Measurements from ENCODE around the gene HRAS. TPM values are rescaled to one million over a fixed set of nuclear protein-coding genes. Genes with fewer than 3 reads are reported as not detected.

Gene HRAS
- polyA plus RNA-seq, 1 experiment, result 44.7 TPM

- ChIA-PET CTCF (interaction anchor here (0.6 kb wide), 1 partner anchor 29 kb away, joined by 4 read pairs; no protein-coding TSS in a partner anchor), POLR2A (no interaction called here)
- no peak for TF ChIP-seq CTCF (IDR thresholded peaks at IDR 0.05; ENCODE audit: low read depth, low read length)
- no peak for DNase-seq (ENCODE audit: low read depth, low spot score)
- H3K27ac ChIP-seq (ENCODE audit: low read depth, low read length), result no peak overlapping the region
- H3K27me3 ChIP-seq (ENCODE audit: control insufficient read depth, insufficient read depth, low read length), result peaks cover 8% of the 10 kb centered on the region
- no peaks in the 10 kb centered on the region; the same call in 1 of the 2 replicates for H3K9me3 ChIP-seq (ENCODE audit: control insufficient read depth, insufficient read depth, low read length)
- no peak overlapping the region for H3K4me3 ChIP-seq (ENCODE audit: low read depth, low read length)
Measured at GRCh38 chr11:573146-573759, 37.9 kb upstream of the HRAS start.

GRCh38 chr11:571802-572185, 36.4 kb upstream of the HRAS start:
- peaks cover 8% of the 10 kb centered on the region for H3K27me3 ChIP-seq (ENCODE audit: control insufficient read depth, insufficient read depth, low read length)
- no peak overlapping the region for H3K27ac ChIP-seq (ENCODE audit: low read depth, low read length)
- H3K4me3 ChIP-seq (ENCODE audit: low read depth, low read length), result no peak overlapping the region
- ChIA-PET CTCF (no interaction called here), POLR2A (interaction anchor here (0.6 kb wide), 1 partner anchor 185 kb away, joined by 5 read pairs; no protein-coding TSS in a partner anchor)
- DNase-seq (ENCODE audit: low read depth, low spot score), result no peak
- no peaks in the 10 kb centered on the region; the same call in 1 of the 2 replicates for H3K9me3 ChIP-seq (ENCODE audit: control insufficient read depth, insufficient read depth, low read length)
- no peak for TF ChIP-seq CTCF (IDR thresholded peaks at IDR 0.05; ENCODE audit: low read depth, low read length)

- CTCF ChIA-PET, result no interaction called here
- Histone ChIP-seq H3K4me3 (ENCODE audit: low read depth, low read length) (peak overlapping the region; percentile 61), H3K27me3 (ENCODE audit: control insufficient read depth, insufficient read depth, low read length) (peaks cover 2% of the 10 kb centered on the region), H3K9me3 (ENCODE audit: control insufficient read depth, insufficient read depth, low read length) (no peaks in the 10 kb centered on the region; the same call in 1 of the 2 replicates), H3K27ac (ENCODE audit: low read depth, low read length) (no peak overlapping the region)
- DNase-seq (ENCODE audit: low read depth, low spot score), result no peak
- TF ChIP-seq CTCF (IDR thresholded peaks at IDR 0.05; ENCODE audit: low read depth, low read length), result no peak
- POLR2A ChIA-PET, result interaction anchor here (0.5 to 1.0 kb wide), 2 partner anchors 9 to 60 kb away, joined by 3 read pairs; no protein-coding TSS in a partner anchor
Measured at GRCh38 chr11:569158-569885, 33.9 kb upstream of the HRAS start.

GRCh38 chr11:568306-569157, 33.2 kb upstream of the HRAS start:
- Histone ChIP-seq H3K9me3 (ENCODE audit: control insufficient read depth, insufficient read depth, low read length) (no peaks in the 10 kb centered on the region; the same call in 1 of the 2 replicates), H3K27me3 (ENCODE audit: control insufficient read depth, insufficient read depth, low read length) (no peaks in the 10 kb centered on the region), H3K27ac (ENCODE audit: low read depth, low read length) (no peak overlapping the region), H3K4me3 (ENCODE audit: low read depth, low read length) (peak overlapping the region; percentile 70)
- ChIA-PET CTCF (no interaction called here), POLR2A (interaction anchor here (1.0 to 1.1 kb wide), 2 partner anchors 9 to 12 kb away, joined by 3 read pairs; no protein-coding TSS in a partner anchor)
- peak; percentile 56 for DNase-seq (ENCODE audit: low read depth, low spot score)
- no peak for TF ChIP-seq CTCF (IDR thresholded peaks at IDR 0.05; ENCODE audit: low read depth, low read length)
